ENCODE data around the gene FRY.

The FRY gene

DNA sequence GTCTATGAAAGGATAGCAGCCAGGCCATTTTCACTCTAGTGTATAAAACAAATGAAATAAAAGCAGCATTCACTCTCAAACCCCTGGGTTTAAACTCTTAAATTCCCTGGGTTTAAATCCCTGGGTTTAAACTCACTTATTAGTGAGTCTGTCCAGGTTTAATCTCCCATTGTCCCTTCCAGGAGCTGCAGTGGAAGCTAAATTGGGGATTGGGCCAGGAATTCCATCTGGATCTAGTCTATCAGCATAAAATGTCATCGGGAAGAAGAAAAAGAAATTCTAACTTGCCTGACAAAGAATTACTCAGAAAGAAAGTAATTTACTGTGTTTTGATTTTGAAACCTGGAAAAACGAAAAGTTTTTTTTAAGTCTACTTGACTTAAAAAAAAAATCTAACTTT, 54.8 kb downstream of the FRY start:
- DNase-seq (ENCODE audit: low read depth), result no peak

DNA sequence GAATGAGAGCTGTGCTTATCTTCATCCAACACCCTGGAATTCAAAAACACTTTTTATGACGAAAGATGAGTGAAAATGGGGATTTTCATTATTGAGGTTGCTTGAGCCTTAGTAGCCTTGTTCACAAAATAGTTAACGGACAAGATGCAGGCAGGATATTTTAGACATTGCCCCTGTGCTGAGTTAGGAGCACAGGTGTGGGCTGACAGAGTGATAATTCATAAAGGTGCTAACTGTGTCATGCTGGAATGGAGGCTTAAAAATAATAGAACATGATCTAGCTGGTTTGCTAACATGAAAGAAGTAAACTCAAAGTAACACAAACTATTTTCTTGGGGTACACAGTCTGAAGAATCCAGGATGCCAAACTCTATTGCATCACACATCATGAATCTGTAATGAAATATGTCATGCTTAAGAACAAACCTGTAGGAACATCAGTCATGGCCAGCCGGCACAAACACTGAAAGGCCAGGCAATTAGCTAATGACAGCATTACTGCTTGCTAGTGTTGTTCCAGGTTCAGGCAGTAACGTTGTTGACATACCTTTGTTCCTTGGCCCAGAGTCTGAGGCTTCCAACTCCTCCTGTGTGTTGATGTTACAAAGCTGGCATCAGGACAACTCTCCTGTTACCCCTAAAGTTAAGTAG, 55.3 kb downstream of the FRY start:
- DNase-seq (ENCODE audit: low read depth), result no peak

DNA sequence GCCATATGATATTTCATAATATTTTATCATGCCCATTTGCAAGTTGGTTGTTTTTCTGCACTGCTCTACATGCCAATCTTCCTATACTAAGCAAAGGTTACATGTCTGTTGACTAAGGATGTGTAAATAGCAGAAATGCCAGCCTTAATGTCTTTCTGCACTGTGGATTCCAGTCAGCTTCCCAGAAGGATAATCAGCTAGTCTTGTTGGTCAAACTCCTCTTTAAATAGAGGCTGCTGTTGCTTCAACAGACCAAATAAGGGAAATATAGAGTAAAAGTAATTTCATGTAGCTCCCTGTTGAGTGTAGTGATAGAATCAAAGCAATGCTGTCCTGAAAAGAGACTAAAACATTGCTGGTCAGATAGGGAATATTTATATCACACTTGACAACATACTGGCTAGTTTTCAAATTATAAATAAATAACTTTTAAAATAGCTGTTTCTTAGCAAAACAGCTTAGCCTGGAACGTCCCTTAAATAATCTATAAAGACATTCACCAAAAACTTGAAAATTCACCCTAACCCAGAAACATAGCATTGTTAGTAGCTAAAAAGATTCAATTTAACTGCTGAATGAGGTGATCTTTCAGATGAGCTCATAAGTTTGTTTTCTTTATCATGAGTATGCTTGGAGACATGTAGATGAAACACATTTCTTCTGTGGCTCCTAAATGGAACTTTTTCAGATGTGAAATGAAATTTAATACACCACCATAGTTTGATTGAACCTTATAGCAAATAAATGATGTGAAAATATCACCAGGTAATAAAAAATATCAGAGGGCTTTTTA, 56.6 kb downstream of the FRY start:
- no peak for DNase-seq (ENCODE audit: low read depth)

DNA sequence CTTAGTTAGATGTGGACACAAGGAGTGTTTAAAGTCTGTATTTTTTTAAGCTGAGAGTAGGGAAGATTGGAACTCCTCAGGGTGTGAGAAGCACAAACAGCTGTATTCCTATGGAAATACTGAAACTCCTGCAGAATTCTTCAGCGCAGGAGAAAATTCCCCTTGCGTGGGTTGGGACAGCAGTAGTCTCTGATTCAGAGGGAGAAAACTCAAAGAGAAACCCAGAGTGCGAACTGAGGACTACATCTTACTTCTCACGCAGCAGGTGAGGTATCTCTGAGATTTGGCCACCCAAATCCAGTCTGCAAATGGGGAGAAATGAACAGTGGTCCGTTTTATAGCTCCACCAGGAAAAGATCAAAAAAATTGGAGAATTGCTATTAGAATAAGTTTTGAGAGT, 60.9 kb downstream of the FRY start:
- DNase-seq (ENCODE audit: low read depth), result no peak

DNA sequence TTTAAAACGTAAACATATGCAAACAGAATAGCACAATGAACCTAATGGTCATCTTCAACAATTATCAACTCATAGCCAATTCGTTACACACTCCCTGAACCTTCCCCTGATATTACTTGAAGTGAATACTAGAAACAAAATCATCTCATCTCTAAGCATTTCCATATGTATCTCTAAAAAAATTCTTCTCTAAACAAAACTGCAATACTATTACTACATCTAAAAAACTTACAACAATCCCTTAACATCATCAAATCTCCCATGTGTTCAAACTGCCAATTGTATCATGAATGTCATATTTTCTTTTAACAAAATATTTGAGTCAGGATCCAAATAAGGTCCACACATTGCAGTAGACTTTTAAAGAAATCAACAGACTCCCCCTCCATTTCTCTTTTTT, 61.4 kb downstream of the FRY start:
- no peak for DNase-seq (ENCODE audit: low read depth)

DNA sequence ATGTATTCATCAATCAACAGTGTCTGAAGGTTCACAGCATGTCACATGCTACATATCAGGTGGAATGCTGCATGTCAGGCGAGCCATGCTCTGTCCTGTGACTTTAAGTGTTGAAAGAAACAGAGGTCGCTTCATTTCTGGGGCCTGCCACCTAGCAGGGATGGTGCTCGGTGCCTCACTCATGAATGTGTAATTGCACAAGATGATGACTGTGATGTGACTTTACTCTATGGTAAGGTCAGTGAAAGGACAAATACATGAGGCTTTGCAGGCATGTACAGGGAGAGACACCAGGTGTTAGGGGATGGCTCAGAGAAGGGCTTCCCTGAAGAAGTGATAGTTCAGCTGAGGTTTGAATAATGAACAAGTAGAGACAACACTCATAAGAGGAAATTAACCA, 66.7 kb downstream of the FRY start:
- no peak for DNase-seq (ENCODE audit: low read depth)

DNA sequence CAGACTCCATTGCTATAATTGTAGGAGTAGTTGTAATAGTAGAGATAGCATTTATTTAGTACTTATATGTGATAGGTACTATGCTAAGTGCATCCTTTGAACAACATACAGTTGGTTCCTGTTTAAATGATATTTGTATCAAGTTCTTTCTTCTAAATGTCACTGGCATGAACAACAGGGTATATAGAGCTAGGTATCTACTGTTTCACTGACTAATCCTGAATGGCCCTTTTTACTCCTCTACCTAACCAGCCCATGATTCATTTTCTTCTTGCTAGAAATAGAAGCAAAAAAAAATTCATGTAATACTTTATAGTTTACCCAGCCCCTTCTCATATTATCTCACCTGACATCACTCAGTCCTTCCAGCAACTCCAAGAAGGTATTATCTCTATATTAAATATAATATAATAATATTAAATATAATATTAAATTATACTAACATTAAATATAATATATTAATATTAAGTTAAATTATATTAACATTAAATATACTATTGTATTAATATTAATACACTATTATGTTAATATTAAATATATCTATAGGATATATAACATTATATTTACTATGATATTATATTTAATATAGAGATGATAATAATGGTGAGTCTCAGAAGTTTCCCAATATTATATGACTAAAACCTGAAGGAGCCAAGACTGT, 74.2 kb downstream of the FRY start:
- DNase-seq (ENCODE audit: low read depth), result no peak

DNA sequence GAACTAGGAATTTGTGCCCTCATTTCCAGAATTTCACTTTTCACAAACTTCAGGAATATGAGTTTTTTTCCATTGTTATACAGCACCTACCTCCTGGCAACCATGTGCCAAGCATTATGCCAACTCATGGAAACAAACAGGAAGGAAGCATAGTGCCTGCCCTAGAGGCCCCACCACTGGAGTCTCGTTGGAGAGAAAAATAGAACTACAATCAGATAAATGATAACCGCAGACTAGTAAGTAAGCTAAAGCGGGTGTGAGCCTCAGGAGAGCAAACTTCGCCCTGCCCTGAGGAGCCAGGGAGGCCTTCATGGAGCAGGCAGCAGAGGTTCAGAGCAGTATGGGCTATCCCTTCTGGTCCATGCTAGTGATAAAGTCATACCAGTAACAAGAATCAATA, 75.9 kb downstream of the FRY start:
- no peak for DNase-seq (ENCODE audit: low read depth)

DNA sequence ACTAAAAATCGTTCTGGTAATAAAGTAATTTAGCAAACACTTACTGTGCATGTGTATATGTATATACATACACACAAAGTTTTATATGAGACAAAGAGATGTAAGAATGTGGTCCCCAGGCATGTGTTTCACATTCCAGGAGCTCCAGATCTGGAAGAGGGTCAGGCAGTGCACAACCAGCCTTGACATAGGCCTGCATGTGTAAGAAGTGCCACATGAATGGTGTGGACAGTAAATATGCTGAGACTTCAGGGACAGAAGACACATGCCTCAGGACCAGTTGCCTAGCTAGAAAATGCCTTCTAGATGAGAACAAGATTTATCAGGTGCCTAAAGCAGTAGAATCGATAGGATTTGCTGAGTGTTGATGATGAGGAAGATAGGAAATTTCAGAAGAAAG, 76.4 kb downstream of the FRY start:
- no peak for DNase-seq (ENCODE audit: low read depth)

DNA sequence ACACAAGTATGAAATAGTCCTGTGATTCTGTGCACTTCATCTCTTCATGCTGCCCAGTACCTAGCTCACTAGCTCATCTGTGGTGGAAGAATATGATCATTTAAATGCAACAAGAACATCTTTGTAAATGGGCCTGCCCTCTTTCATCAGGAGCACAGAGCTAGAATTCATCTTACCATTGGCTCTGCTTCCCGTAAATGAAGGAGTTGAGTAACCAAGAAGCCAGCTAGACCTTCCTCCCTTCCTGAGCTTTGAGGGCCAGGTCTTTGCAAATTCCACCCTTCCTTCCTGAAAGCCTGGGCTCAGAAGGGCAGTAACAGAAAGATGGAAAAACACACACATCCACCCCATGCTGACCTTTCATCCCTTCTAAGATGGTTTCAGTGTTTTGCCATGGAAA, 82.0 kb downstream of the FRY start:
- no peak for DNase-seq (ENCODE audit: low read depth)

DNA sequence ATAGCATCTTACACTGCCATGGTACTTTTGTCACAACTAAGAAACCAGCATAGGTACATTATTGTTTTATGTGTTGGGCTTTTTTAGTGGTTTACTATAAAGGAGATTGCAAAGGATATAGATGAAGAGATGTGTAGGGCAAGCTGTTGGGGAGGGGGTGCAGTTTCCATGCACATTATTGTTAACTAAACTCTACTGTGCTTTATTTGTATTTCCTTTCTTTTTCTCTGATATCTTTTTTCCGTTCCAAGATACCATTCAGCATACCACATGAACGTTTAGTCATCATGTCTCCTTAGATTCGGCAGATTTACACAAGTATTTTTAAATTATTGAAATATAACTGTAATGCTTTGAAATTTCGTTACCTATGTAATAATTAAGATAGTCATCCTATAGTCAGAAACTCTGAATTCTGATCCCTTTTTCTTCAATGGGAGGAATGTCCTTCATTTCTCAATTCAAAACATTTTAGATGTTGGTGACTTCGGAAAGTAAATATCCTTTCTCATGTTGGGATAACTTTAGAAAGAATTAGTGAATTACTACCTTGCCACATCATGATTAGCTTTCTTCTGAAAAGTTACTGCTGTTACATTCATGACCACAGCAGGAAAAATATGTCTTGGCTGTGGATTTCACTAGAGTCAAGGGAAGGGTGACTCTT, 82.8 kb downstream of the FRY start:
- no peak for DNase-seq (ENCODE audit: low read depth)

DNA sequence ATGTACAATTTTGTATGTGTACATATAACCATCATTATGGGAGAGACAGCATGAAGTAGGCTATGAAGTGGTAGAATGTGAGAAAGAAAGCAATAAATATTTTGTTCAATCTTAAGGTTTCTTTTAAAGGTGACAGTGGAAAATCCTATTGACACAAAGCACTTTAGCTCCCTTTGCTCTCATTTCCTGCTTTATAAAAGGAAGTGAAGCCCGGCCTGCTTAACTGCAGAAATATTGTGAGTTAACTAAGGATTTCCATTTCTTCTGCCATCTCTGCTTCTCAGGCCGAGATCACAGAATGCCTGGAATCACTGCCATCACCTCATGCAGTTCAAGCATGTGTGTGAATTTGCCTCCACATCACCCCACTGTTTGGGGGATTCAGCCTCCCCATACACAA, 83.5 kb downstream of the FRY start:
- no peak for DNase-seq (ENCODE audit: low read depth)

DNA sequence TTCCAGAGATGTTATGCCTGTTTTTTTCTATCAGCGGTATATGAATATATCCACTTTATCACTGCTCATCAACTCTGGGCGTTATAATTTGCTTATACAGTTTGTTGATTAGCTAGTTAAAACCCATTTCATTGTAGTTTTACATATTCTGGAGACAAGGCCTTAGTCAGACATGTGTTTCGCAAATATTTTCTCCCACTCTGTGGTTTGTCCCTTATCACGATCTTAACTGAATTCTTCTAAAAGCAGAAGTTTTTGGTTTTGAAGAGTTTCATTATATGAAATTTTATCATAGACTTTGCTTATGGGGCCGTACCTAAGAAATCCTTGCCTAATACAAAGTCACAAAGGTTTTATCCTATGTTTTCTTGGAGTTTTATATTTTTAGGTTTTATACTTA, 84.6 kb downstream of the FRY start:
- DNase-seq (ENCODE audit: low read depth), result no peak

DNA sequence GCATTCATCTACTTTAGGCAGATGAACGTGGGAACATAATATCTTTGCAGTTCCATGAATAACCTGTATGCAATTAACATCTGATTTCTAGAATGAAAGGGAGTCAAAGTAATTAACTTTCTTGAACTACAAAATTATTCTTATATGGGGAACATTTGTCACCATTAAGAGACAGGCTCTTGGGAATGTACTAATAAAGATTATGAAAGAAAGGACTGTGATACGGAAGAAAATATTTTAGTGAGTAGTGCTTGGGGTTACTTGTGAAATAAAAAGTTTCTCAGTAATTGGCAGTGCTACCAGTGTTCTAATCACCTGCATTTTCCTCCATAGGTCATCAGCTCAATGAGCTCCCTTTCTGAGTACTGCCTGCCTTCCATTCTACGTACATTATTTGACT, 85.4 kb downstream of the FRY start:
- no peak for DNase-seq (ENCODE audit: low read depth)

DNA sequence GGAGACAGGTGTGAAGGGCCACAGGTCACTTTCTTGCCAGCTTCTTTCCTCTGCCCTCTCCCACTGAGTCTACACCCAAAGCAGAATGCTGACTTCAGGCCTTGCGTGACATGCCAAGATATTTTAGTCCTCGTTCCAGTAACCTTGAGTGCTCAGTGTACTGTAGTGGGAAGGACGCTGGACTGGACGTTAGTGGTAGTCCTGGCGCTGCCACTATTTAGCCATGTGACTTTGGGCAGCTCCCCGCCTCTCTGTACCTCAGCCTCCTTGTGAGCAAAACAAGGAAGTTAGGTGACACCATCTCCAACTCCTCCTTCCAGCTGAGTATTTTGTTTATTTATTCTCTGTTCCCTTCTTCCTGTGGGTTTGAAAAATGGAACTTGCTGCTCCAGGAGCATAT, 86.1 kb downstream of the FRY start:
- no peak for DNase-seq (ENCODE audit: low read depth)

DNA sequence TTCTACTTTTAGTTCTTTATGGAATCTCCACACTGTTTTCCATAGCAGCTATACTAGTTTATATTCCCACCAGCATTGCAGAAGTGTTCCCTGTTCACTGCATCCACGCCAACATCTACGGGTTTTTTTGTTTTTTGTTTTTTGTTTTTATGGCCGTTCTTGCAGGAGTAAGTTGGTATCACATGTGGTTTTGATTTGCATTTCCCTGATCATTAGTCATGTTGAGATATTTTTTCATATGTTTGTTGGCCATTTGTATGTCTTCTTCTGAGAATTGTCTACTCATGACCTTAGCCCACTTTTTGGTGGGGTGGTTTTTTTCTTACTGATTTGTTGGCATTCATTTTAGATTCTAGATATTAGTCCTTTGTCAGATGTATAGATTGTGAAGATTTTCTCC, 89.7 kb downstream of the FRY start:
- DNase-seq (ENCODE audit: low read depth), result no peak

DNA sequence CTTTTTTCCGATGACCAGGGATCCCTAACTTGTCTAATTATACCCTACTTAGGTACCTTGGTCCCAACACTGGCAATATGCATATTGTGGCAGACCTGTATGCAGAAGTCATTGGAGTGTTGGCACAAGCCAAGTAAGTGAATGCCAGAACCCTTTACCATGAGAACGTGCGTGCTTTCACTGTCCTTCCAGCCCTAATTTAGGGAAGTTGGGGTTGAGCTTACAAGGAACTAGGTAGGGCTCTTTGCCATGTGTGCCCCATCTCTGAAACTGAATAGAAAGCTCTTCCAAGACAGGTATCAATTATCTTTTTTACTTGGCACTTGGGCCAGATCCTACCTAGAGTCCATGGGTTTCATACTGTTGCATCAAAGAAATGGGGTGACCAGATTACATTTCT, 93.2 kb downstream of the FRY start:
- no peak for DNase-seq (ENCODE audit: low read depth)

DNA sequence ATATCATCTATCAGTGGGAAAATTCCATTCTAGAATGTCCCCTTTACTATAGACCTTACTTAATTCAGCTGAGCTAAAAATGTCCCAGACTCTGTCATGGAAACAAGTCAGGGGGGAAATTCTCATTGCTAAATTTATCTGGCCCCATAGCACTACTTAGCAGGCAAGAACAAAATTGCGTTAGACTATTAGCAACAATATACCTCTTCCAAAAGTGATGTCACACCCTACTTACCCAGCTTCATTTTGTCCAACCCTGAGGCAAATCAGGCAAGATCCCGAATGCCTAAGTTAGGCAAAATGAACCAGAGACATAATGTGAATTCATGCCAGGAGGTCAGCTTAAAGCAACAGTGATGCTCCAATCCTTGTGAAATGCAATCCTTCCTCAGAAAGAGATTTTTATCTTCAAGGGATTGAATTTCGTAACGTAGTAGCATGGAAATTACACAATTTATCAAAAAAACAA, 93.7 kb downstream of the FRY start:
- DNase-seq (ENCODE audit: low read depth), result no peak

DNA sequence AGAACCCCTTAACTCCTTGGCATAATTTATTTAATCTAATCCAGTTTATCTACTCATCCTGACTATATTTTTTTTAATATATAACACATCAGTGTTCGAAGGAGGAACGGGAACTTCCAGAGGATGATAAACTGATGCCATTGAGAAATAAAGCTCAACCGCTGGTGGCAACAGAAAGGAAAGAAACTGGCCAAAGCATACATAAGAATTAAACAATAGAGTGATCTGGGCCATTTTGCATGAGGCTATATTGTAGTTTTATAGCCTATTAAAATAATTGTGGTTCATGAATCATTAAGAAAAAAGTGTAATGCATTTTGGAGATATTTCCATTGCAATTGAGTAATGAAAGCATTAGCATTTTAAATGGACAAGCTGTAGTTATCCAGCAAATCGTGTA, 94.2 kb downstream of the FRY start:
- DNase-seq (ENCODE audit: low read depth), result no peak

DNA sequence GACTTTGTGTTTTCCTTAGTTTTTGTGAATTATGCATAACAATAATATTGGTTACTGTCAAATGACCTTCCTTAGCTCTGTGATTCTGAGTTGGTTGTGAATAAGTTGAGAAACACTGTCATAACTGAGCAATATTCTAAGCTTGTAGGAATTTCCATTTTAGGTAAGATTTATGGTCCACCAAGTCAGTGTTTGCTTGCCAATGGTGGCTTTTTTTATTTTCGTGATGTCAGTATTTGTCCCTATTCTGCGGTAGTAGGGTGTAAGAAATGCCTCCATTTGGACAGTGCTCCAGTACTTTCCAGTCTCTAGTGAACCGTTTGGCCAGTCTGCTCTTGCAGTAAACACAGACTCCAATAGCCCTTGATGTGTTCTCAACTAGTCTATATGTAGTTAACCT, 94.7 kb downstream of the FRY start:
- no peak for DNase-seq (ENCODE audit: low read depth)

DNA sequence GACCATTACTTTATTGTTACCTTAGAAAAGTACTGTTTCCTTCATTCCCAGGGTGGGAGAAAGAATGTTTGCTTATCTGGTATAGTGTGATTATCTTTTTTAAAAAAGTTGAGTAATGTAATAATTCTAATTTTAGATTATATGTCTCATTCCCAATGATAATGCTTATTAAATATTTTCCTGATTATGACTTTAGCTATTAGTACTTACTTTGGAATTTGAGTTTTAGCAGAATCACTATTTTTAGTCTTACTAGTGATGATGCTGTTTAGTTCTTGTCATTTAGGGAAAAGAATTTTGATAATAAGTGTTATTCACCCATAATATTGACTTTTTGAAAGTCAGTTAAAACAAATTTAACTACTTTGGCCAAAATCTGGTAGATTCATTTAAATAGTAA, 95.2 kb downstream of the FRY start:
- DNase-seq (ENCODE audit: low read depth), result no peak

DNA sequence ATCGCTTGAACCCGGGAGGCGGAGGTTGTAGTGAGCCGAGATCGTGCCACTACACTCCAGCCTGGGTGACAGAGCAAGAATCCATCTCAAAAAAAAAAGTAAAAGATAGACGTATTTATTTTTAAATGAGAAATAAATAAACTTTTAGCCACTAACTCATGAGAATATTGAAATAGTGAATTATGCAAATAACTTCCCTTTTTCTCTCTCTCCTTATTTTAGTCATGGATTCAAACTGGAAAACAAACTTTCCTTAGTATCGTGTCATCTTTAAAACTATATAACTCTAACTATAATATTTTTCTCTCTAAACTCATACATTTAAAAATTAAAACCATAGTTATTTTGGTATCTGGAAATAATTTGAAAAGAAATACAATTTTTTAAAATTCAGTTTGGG, 96.1 kb downstream of the FRY start:
- DNase-seq (ENCODE audit: low read depth), result no peak
